ENCODE measurements around the gene RALGDS.

DNA sequence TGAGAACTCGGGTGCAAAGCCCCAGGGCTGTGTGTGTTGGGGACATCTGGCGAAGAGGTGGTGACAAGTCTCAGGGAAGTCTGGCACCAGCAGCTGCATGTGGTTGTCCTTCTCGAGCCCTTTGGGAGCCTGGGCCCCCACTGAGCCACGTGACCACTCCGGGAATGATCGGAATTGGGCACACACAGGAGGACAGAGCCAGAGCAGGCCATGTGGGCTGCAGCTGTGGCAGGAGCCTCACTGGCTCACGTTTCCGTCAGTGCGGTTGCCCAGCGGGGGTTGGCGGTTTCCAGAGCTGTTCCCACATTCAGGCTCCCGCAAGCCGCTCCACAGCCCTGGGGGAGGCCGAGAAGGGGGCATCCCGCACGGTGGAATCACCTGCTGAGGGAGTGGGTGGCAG is 66.1 kb downstream of the RALGDS start:
- TF ChIP-seq, protein P1, sequence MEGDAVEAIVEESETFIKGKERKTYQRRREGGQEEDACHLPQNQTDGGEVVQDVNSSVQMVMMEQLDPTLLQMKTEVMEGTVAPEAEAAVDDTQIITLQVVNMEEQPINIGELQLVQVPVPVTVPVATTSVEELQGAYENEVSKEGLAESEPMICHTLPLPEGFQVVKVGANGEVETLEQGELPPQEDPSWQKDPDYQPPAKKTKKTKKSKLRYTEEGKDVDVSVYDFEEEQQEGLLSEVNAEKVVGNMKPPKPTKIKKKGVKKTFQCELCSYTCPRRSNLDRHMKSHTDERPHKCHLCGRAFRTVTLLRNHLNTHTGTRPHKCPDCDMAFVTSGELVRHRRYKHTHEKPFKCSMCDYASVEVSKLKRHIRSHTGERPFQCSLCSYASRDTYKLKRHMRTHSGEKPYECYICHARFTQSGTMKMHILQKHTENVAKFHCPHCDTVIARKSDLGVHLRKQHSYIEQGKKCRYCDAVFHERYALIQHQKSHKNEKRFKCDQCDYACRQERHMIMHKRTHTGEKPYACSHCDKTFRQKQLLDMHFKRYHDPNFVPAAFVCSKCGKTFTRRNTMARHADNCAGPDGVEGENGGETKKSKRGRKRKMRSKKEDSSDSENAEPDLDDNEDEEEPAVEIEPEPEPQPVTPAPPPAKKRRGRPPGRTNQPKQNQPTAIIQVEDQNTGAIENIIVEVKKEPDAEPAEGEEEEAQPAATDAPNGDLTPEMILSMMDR (conservative IDR thresholded peaks at IDR 0.05; ENCODE audit: low read depth in 2 of 2), result no peak
- TF ChIP-seq EZH2phosphoT487 (IDR thresholded peaks at IDR 0.05; ENCODE audit: unreplicated experiment) (no peak), CREB1 (CRISPR knock-in tag; IDR thresholded peaks at IDR 0.05; ENCODE audit: low read depth) (no peak), REST (IDR thresholded peaks at IDR 0.05; ENCODE audit: unreplicated experiment) (no peak), EZH2 (IDR thresholded peaks at IDR 0.05; ENCODE audit: low read depth, unreplicated experiment) (no peak), POLR2AphosphoS5 (IDR thresholded peaks at IDR 0.05; ENCODE audit: low read depth) (no peak), NANOG (IDR thresholded peaks at IDR 0.05; ENCODE audit: borderline replicate concordance) (no peak), STAT1 (IDR thresholded peaks at IDR 0.05; ENCODE audit: unreplicated experiment) (no peak), JUNB (IDR thresholded peaks at IDR 0.05; ENCODE audit: unreplicated experiment) (no peak), ZNF331 (CRISPR knock-in tag; IDR thresholded peaks at IDR 0.05; ENCODE audit: low read depth) (no peak)
